Measurements from ENCODE around the gene MRPS27.

DNA sequence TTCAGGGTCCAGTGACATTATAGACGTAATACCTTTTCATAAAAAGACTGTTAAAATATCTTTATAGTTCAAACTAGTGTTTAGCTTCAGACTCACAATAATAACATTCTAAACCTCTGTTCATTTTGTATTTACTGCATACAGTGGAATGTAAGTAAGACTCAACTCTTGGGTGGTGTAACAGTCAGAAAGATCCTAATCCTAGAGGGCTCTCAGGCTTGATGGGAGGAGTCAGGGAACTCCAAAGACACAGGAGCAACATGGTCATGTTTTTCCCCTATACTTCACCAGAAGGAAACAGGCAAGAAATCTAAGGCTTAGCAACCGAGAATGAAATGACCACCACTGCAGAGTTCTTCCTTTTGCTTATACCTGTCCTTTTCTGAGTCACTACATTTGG is 82.6 kb downstream of the MRPS27 start:
- TF ChIP-seq POLR2A (IDR thresholded peaks at IDR 0.05) = no peak
- TF ChIP-seq, protein P1, sequence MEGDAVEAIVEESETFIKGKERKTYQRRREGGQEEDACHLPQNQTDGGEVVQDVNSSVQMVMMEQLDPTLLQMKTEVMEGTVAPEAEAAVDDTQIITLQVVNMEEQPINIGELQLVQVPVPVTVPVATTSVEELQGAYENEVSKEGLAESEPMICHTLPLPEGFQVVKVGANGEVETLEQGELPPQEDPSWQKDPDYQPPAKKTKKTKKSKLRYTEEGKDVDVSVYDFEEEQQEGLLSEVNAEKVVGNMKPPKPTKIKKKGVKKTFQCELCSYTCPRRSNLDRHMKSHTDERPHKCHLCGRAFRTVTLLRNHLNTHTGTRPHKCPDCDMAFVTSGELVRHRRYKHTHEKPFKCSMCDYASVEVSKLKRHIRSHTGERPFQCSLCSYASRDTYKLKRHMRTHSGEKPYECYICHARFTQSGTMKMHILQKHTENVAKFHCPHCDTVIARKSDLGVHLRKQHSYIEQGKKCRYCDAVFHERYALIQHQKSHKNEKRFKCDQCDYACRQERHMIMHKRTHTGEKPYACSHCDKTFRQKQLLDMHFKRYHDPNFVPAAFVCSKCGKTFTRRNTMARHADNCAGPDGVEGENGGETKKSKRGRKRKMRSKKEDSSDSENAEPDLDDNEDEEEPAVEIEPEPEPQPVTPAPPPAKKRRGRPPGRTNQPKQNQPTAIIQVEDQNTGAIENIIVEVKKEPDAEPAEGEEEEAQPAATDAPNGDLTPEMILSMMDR (IDR thresholded peaks at IDR 0.05) = no peak
